Adrenal gland (tissue), 12 donors: Measurements from ENCODE around the gene SOCS7. TPM values are rescaled to one million over a fixed set of nuclear protein-coding genes. Genes with fewer than 3 reads are reported as not detected.

ENCODE experiments used
- DNase-seq, 7 donors: peaks; one replicate each; pipeline ENCODE4 v3.0.0-alpha.2; 2019 to 2020
- H3K27ac ChIP-seq, 5 donors: fragments of 200-600 bp; sonication (generic) in 4 of 5; 1 replicate in 3 of 5; 2 replicates in 2 of 5; pipeline versions ENCODE4 v1.5.1 to v1.8.0; 2016 to 2020; ENCODE audit warnings: mild to moderate bottlenecking in 1 of 5
- H3K27me3 ChIP-seq: fragments of 200-600 bp; 2 replicates; pipeline ENCODE4 v1.8.0; 2021
- H3K36me3 ChIP-seq, 2 donors: fragments of 200-600 bp; replicated peaks in 1 of 2; 1 replicate in 1 of 2; 2 replicates in 1 of 2; pipeline versions ENCODE4 v1.5.1 to v1.8.0; 2018 to 2022
- H3K4me1 ChIP-seq, 2 donors: fragments of 200-600 bp; replicated peaks in 1 of 2; 1 replicate in 1 of 2; 2 replicates in 1 of 2; pipeline versions ENCODE4 v1.5.1 to v1.8.0; 2018 to 2021
- H3K4me3 ChIP-seq, 4 donors: fragments of 200-600 bp; sonication (generic) in 3 of 4; one replicate each; pipeline ENCODE4 v1.5.1; 2016 to 2018
- H3K9me3 ChIP-seq, 3 donors: fragments of 200-600 bp; sonication (generic) in 1 of 3; replicated peaks in 1 of 3; 1 replicate in 2 of 3; 2 replicates in 1 of 3; pipeline versions ENCODE4 v1.5.1 to v1.8.0; 2016 to 2021
- CTCF ChIP-seq, 6 experiments: fragments of 450-650 bp in 4 of 6; fragments of 200-600 bp in 2 of 6; sonication (generic) in 1 of 6; IDR thresholded peaks; 1 replicate in 5 of 6; 2 replicates in 1 of 6; pipeline versions ENCODE4 v1.5.1 to v1.8.0; 2016 to 2021; ENCODE audit warnings: antibody characterized with exemption in 6 of 6, mild to moderate bottlenecking in 2 of 6, moderate library complexity in 1 of 6
- POLR2A ChIP-seq, 2 donors: fragments of 450-650 bp; IDR thresholded peaks; one replicate each; pipeline ENCODE4 v1.6.1; 2017; ENCODE audit warnings: antibody characterized with exemption in 2 of 2, mild to moderate bottlenecking in 2 of 2, moderate library complexity in 1 of 2
- WGBS, 4 donors: extraction: QIAGEN DNeasy Blood & Tissue Kit in 2 of 4; methylation state at CpG; one replicate each; pipeline versions ENCODE4 v1.1.5 to v1.1.7; 2013 to 2017; 5-methylcytosine and 5-hydroxymethylcytosine counted together
- intact Hi-C, 2 donors: fragments of 100-400 bp; cut with DNase I; formaldehyde crosslinking; loops; one replicate each; pipeline versions ENCODE4 v1.14.1 to v1.15.0; 2022 to 2023
- polyA plus RNA-seq, 3 donors: library from polyadenylated mRNA; stranded (reverse); fragments of 200-250 nt in 2 of 3; fragments of 350-450 nt in 1 of 3; fragmentation: Illumina TruSeq in 1 of 3; extraction: RNeasy Lipid Tissue Mini Kit (QIAGEN cat#74804) in 1 of 3; gene quantifications; one replicate each; pipeline ENCODE4 v1.2.3, GENCODE V29; 2013 to 2014
- total RNA-seq, 9 donors: library from RNA; depleted of rRNA in 4 of 9; stranded (reverse); fragments of >200 nt in 4 of 9; fragments of 120-200 nt in 1 of 9; fragmentation: NEBNext Ultra II Directional in 1 of 9; extraction: Animal tissue kit (Norgen Biotek cat#: 25700) in 1 of 9; gene quantifications; one replicate each; pipeline versions ENCODE4 v1.1.0 to v1.2.4, GENCODE V29; 2013 to 2023
- donor health status: healthy with polysubstance abuse.
- donor health status: Bipolar disorder and iron deficiency.
- donor health status: DM: yes; HTN: yes; CAD: no.
- donor health status: DM: no; HTN: no; CAD: no.
- donor health status: DM: no; HTN: no; CAD: no.
- donor health status: DM: yes; HTN: yes; CAD: no.

SOCS7 gene
- total and polyA plus RNA-seq, 12 donors: 2.7 to 51.3 (median 18.5) TPM

DNA sequence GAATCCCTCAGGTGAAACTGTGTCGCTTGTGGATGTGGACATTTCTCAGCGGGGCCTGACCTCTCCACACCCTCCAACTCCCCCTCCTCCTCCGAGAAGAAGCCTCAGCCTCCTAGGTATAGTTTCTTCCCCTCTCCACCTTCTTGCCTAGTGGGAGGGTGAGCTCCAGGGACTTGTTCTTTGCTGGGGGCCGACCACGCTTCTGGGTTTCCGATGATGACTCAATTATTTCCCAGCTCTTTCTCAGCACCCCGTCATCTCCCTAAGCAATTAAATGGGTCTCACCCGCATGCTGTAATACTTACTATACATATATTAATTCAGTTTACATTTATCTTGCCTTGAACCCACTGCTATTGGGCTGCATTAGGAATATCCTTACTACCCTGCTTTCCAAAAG is 13.1 kb downstream of the SOCS7 start:
- H3K4me3 ChIP-seq: no peak overlapping the region
- no peaks in the 10 kb centered on the region for H3K9me3 ChIP-seq
- no peak overlapping the region for H3K27ac ChIP-seq
- H3K27me3 ChIP-seq: no peaks in the 10 kb centered on the region
- no peak for TF ChIP-seq POLR2A (IDR thresholded peaks at IDR 0.05)
- TF ChIP-seq CTCF (IDR thresholded peaks at IDR 0.05): no peak
- intact Hi-C loops: no loop called here
- 91 to 96% (median 93%) methylated on average over 8 of the region's 8 CpGs for WGBS, 4 donors
- peaks cover 0 to 1% of the 10 kb centered on the region in 2 donors for H3K4me1 ChIP-seq
- no peak for DNase-seq
- H3K36me3 ChIP-seq: peaks cover 0 to 35% of the 10 kb centered on the region in 2 donors

GRCh38 chr17:38369124-38369886 is 17.7 kb downstream of the SOCS7 start:
- DNase-seq: no peak
- Histone ChIP-seq H3K36me3 (peaks cover 0 to 59% of the 10 kb centered on the region in 2 donors), H3K4me1 (no peaks in the 10 kb centered on the region), H3K9me3 (no peaks in the 10 kb centered on the region), H3K4me3 (no peak overlapping the region), H3K27me3 (no peaks in the 10 kb centered on the region), H3K27ac (no peak overlapping the region)
- intact Hi-C loops: no loop called here
- TF ChIP-seq CTCF (IDR thresholded peaks at IDR 0.05) (no peak), POLR2A (IDR thresholded peaks at IDR 0.05) (no peak)
- 82 to 86% (median 84%) methylated on average over 8 of the region's 8 CpGs for WGBS, 4 donors

DNA sequence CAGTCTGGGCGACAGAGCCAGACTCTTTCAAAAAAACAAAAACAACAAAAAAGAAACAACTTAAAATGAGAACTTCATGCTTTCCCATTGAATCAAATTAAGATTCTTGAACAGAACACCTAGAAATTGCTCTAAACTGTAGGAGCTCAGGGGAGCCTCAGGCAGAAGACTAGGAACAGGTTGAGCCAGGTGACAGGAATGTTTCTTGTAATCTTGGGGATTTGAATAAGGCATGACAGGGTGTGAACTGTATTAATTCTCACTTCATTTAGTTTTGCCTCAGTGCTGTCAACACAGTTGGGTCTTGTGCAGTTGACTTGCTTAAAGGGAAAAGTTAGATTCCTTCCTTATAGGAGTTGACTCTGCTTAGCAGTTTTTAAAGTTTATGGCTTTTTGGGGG is 27.8 kb downstream of the SOCS7 start:
- intact Hi-C loops: no loop called here
- H3K4me1 ChIP-seq: no peaks in the 10 kb centered on the region
- H3K27ac ChIP-seq: no peak overlapping the region
- peaks cover 0 to 34% of the 10 kb centered on the region in 2 donors for H3K36me3 ChIP-seq
- TF ChIP-seq POLR2A (IDR thresholded peaks at IDR 0.05): no peak
- TF ChIP-seq CTCF (IDR thresholded peaks at IDR 0.05): no peak
- H3K27me3 ChIP-seq: no peaks in the 10 kb centered on the region
- DNase-seq: no peak
- 81 to 88% (median 85%) methylated on average over 1 of the region's 1 CpG for WGBS, 4 donors
- H3K4me3 ChIP-seq: no peak overlapping the region
- H3K9me3 ChIP-seq: no peaks in the 10 kb centered on the region

- no peaks in the 10 kb centered on the region for H3K27me3 ChIP-seq
- intact Hi-C loops: no loop called here
- no peak for DNase-seq
- H3K36me3 ChIP-seq: peaks cover 0 to 34% of the 10 kb centered on the region in 2 donors
- H3K27ac ChIP-seq: no peak overlapping the region
- no peaks in the 10 kb centered on the region for H3K4me1 ChIP-seq
- no peak overlapping the region for H3K4me3 ChIP-seq
- no peaks in the 10 kb centered on the region for H3K9me3 ChIP-seq
- TF ChIP-seq CTCF (IDR thresholded peaks at IDR 0.05) (no peak), POLR2A (IDR thresholded peaks at IDR 0.05) (no peak)
- 92 to 98% (median 95%) methylated on average over 4 of the region's 4 CpGs for WGBS, 4 donors
Measured at GRCh38 chr17:38395090-38395489, 43.4 kb downstream of the SOCS7 start.
